DND-41 (cell line): ENCODE results near the gene ATP1B3.

Experiments
- ATAC-seq: fragments of 200-7000 bp; cut with Tn5 transposase; 3 replicates; pipeline ENCODE4 v1.9.1; 2021; ENCODE audit warnings: low read depth; ENCODE audit not compliant: insufficient read depth
- DNase-seq: peaks from one replicate; pipeline ENCODE4 v3.0.0-alpha.2; 2020
- H2AFZ ChIP-seq: 2 replicates; pipeline ENCODE4 v1.6.0; 2012; ENCODE audit warnings: low read depth, low read length
- H3K27ac ChIP-seq: 2 replicates; pipeline ENCODE4 v1.5.1; 2012; ENCODE audit warnings: low read length, inconsistent platforms
- H3K27me3 ChIP-seq: fragments of 200-600 bp; sonication (generic); 2 replicates; pipeline ENCODE4 v1.6.0; 2012; ENCODE audit warnings: low read length, mild to moderate bottlenecking, inconsistent platforms; ENCODE audit not compliant: insufficient read depth, poor library complexity
- H3K36me3 ChIP-seq: 2 replicates; pipeline ENCODE4 v1.5.1; 2012; ENCODE audit warnings: low read length, inconsistent platforms; ENCODE audit not compliant: insufficient read depth
- H3K4me1 ChIP-seq: 2 replicates; pipeline ENCODE4 v1.5.1; 2012; ENCODE audit warnings: mild to moderate bottlenecking, low read length; ENCODE audit not compliant: insufficient read depth
- H3K4me2 ChIP-seq: 2 replicates; pipeline ENCODE4 v1.6.0; 2012; ENCODE audit warnings: mild to moderate bottlenecking, moderate library complexity, low read length, inconsistent platforms; ENCODE audit not compliant: insufficient read depth
- H3K4me3 ChIP-seq, 2 experiments: fragments of 200-600 bp in 1 of 2; shearing (Covaris generic) in 1 of 2; 2 replicates each; pipeline ENCODE4 v1.5.1; 2012 to 2016; ENCODE audit warnings: inconsistent platforms in 2 of 2, low read length in 2 of 2, mild to moderate bottlenecking in 2 of 2, low read depth in 1 of 2, moderate library complexity in 1 of 2
- H3K79me2 ChIP-seq: 2 replicates; pipeline ENCODE4 v1.6.0; 2012; ENCODE audit warnings: low read length, inconsistent platforms; ENCODE audit not compliant: insufficient read depth
- H3K9ac ChIP-seq: 2 replicates; pipeline ENCODE4 v1.6.0; 2012; ENCODE audit warnings: low read depth, mild to moderate bottlenecking, inconsistent platforms, low read length, moderate library complexity
- H3K9me3 ChIP-seq: 2 replicates; pipeline ENCODE4 v1.5.1; 2012; ENCODE audit warnings: low read length, moderate library complexity, mild to moderate bottlenecking, inconsistent platforms; ENCODE audit not compliant: insufficient read depth, severe bottlenecking
- H4K20me1 ChIP-seq: 2 replicates; pipeline ENCODE4 v1.6.0; 2012; ENCODE audit warnings: low read length; ENCODE audit not compliant: insufficient read depth
- CTCF ChIP-seq: IDR thresholded peaks from 2 replicates; pipeline ENCODE4 v1.5.1; 2012; ENCODE audit warnings: borderline replicate concordance, low read length, moderate library complexity, mild to moderate bottlenecking; ENCODE audit not compliant: poor library complexity, severe bottlenecking; ENCODE audit errors: extremely low read depth
- EZH2 ChIP-seq: IDR thresholded peaks from 3 replicates; pipeline ENCODE4 v1.6.1; 2012; ENCODE audit warnings: borderline replicate concordance, low read depth, mild to moderate bottlenecking, moderate library complexity, low read length, inconsistent platforms; ENCODE audit not compliant: severe bottlenecking

The ATP1B3 gene

GRCh38 chr3:141941093-141941492 is 64.7 kb downstream of the ATP1B3 start:
- H3K4me3 ChIP-seq = no peak overlapping the region
- H3K4me2 ChIP-seq = no peak overlapping the region
- H4K20me1 ChIP-seq = no peaks in the 10 kb centered on the region
- H3K79me2 ChIP-seq = no peaks in the 10 kb centered on the region
- H2AFZ ChIP-seq = no peak overlapping the region
- no peak overlapping the region for H3K9ac ChIP-seq
- H3K4me1 ChIP-seq = no peaks in the 10 kb centered on the region
- ATAC-seq (no peak), DNase-seq (no peak)
- H3K36me3 ChIP-seq = peaks cover 9% of the 10 kb centered on the region
- no peaks in the 10 kb centered on the region for H3K27me3 ChIP-seq
- H3K27ac ChIP-seq = no peak overlapping the region
- TF ChIP-seq EZH2 (no peak), CTCF (no peak)
- no peaks in the 10 kb centered on the region for H3K9me3 ChIP-seq

GRCh38 chr3:141942006-141942405 is 65.6 kb downstream of the ATP1B3 start:
- H3K36me3 ChIP-seq = peaks cover 11% of the 10 kb centered on the region
- H3K9ac ChIP-seq = no peak overlapping the region
- no peaks in the 10 kb centered on the region for H3K4me1 ChIP-seq
- no peak overlapping the region for H3K4me2 ChIP-seq
- H3K27me3 ChIP-seq = no peaks in the 10 kb centered on the region
- no peak for TF ChIP-seq EZH2
- TF ChIP-seq CTCF = no peak
- H4K20me1 ChIP-seq = no peaks in the 10 kb centered on the region
- ATAC-seq (no peak), DNase-seq (no peak)
- H3K9me3 ChIP-seq = no peaks in the 10 kb centered on the region
- H3K79me2 ChIP-seq = no peaks in the 10 kb centered on the region
- no peak overlapping the region for H3K4me3 ChIP-seq
- no peak overlapping the region for H2AFZ ChIP-seq
- H3K27ac ChIP-seq = no peak overlapping the region

GRCh38 chr3:141945726-141946485 is 69.5 kb downstream of the ATP1B3 start:
- Histone ChIP-seq H3K4me1 (no peaks in the 10 kb centered on the region), H4K20me1 (0 out of 2 replicates have a peak, but pooled peaks cover 4% of the 10 kb centered on the region), H3K36me3 (peaks cover 38% of the 10 kb centered on the region), H3K4me3 (no peak overlapping the region), H3K9me3 (no peaks in the 10 kb centered on the region), H3K9ac (no peak overlapping the region), H3K27ac (no peak overlapping the region), H3K79me2 (no peaks in the 10 kb centered on the region), H3K27me3 (no peaks in the 10 kb centered on the region), H2AFZ (no peak overlapping the region), H3K4me2 (no peak overlapping the region)
- DNase-seq (no peak), ATAC-seq (peak; percentile 20; the same call in 1 of the 3 replicates)
- TF ChIP-seq CTCF (no peak), EZH2 (no peak)
